Hematopoietic multipotent progenitor cell treated with erythropoietin and hydrocortisone succinate and interleukin-3 and kit ligand, for 4 days (in vitro differentiated cells): ENCODE measurements around the gene GLCCI1.
"Not testable (repeated sequence)": the region's sequence is repeated elsewhere in the genome, so short reads cannot be mapped to it uniquely, and the experiment has no call there.

Experiments
- DNase-seq: peaks from one replicate; pipeline ENCODE4 v3.0.0-alpha.2; 2015

The GLCCI1 gene

DNA sequence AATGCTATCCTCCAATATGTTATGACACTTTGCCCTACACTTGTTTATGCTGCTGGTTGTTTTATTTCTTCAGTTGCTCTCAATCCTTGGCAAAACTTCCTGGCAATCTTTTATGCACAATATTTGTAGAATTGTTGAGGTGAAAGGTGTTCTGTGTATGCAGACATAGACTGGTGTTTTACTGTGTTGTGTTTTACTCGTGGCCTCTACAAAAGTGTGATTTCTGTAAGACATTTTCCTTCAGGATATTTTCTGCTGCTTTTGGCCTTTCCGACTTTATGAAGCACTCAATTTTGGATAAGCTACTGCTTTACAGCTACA, 21.8 kb downstream of the GLCCI1 start:
- DNase-seq: no peak

- DNase-seq: peak; percentile 48
These were observed 23.9 kb downstream of the GLCCI1 start for GRCh38 chr7:7992506-7992905.

GRCh38 chr7:7995348-7995747, 26.8 kb downstream of the GLCCI1 start:
- not testable (repeated sequence) for DNase-seq

GRCh38 chr7:7996568-7996967, 28.0 kb downstream of the GLCCI1 start:
- no peak for DNase-seq

DNA sequence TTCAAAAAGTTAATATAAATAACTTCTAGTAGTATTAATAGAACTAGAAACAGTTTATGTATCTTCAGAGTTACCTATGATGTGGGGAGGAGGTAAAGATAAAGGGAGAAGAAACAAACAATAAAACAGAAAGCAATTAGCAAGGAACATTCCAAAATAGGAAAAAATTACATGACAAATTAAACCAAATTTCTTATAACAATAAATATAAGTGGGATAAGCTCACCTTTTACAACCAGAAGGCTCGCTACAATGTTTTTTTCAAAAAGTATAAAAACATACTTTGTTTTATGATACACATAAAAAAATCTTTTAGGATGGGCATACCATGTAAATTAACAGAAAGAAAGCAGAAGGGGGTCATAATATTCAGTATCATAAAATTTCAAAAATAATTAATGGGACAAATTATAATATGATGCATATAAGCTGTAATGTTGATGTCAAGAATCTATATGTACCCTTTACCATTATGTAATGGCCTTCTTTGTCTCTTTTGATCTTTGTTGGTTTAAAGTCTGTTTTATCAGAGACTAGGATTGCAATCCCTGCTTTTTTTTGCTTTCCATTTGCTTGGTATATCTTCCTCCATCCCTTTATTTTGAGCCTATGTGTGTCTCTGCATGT, 31.8 kb downstream of the GLCCI1 start:
- DNase-seq: no peak

GRCh38 chr7:8003077-8003476, 34.5 kb downstream of the GLCCI1 start:
- DNase-seq: no peak

GRCh38 chr7:8005279-8005678, 36.7 kb downstream of the GLCCI1 start:
- no peak for DNase-seq

DNA sequence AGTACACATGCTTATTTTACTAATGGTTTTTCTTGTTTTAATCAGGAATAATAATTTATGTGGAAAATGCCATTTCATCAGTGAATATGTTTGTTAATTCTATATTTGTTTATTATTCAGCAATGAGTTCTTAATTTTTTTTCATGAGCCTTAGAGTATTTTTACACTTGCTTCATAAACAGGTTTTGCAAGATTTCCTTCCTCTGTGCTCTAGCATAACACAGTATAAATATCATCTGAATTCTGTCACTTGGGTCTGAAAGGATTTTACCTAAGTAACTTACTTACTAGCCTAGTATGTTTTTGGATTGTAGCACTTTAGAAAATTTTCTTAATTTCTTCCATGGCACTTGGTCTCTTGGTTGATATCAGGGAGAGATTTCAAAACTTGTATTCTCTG, 45.8 kb downstream of the GLCCI1 start:
- peak; percentile 17 for DNase-seq

- peak; percentile 44 for DNase-seq
These were observed 46.6 kb downstream of the GLCCI1 start for GRCh38 chr7:8015100-8015745.

- no peak for DNase-seq
These were observed 47.1 kb downstream of the GLCCI1 start for GRCh38 chr7:8015746-8016120.

- peak; percentile 20 for DNase-seq
These were observed 48.8 kb downstream of the GLCCI1 start for GRCh38 chr7:8017423-8017822.

GRCh38 chr7:8018961-8019360, 50.4 kb downstream of the GLCCI1 start:
- no peak for DNase-seq

GRCh38 chr7:8022628-8023027, 54.0 kb downstream of the GLCCI1 start:
- no peak for DNase-seq

DNA sequence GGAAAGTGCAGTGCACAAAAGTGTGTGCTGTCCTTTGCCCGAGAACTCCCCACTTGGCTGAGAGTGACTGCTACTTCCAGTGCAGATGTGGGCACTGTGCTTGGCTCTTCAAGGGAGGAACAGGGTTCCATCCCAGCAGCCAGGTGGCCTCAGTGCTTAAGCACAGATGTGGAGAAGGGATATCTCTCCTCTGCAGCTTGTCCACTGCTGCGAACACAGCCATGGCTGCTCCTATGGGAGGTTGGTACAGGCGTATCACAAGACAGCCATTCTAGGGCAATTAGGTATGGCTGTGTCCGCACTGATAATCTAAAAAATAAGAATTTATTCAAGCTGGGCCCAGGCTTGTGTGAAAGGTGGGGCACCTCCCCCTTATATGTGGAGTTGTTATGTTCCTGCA, 66.6 kb downstream of the GLCCI1 start:
- peak; percentile 45 for DNase-seq

- DNase-seq: peak; percentile 80
These were observed 67.3 kb downstream of the GLCCI1 start for GRCh38 chr7:8035647-8036518.

- no peak for DNase-seq
These were observed 68.6 kb downstream of the GLCCI1 start for GRCh38 chr7:8037151-8037550.

- peak; percentile 22 for DNase-seq
These were observed 72.3 kb downstream of the GLCCI1 start for GRCh38 chr7:8040768-8041369.

GRCh38 chr7:8042796-8043535, 74.4 kb downstream of the GLCCI1 start:
- no peak for DNase-seq

- no peak for DNase-seq
These were observed 76.3 kb downstream of the GLCCI1 start for GRCh38 chr7:8044761-8045430.

DNA sequence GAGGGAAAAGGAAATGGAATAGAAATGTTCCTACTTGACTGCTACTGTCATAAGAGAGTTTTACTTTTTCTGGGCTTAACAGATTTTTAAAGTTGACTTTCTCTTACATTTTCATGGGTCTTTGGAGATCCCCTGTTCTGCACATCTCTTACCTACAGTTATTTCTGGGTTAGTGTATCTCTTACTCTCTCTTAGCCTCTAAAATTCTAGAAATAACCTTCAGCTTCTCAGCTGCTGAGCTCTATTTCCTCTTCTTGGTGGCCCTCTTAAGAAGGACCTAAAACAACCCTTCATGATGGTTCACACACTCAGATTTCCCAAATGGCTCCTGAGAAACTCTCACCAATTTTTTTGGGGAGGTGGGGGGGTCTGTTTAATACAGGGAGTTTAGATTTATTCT, 79.5 kb downstream of the GLCCI1 start:
- not testable (repeated sequence) for DNase-seq

- no peak for DNase-seq
These were observed 82.8 kb downstream of the GLCCI1 start for GRCh38 chr7:8051373-8051772.

- DNase-seq: no peak
These were observed 83.4 kb downstream of the GLCCI1 start for GRCh38 chr7:8051998-8052397.
